ENCODE data around the gene HTR7.

GRCh38 chr10:90871766-90872647 is 14.2 kb upstream of the HTR7 start, which contains the start of gene RPP30:
- TF ChIP-seq, protein P1, sequence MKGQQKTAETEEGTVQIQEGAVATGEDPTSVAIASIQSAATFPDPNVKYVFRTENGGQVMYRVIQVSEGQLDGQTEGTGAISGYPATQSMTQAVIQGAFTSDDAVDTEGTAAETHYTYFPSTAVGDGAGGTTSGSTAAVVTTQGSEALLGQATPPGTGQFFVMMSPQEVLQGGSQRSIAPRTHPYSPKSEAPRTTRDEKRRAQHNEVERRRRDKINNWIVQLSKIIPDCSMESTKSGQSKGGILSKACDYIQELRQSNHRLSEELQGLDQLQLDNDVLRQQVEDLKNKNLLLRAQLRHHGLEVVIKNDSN (IDR thresholded peaks at IDR 0.05) = peak; percentile 81
- TF ChIP-seq TEAD4 (IDR thresholded peaks at IDR 0.05) = no peak
- TF ChIP-seq EP300 (IDR thresholded peaks at IDR 0.05; ENCODE audit: borderline replicate concordance) = no peak
- no peak for TF ChIP-seq RAD21 (IDR thresholded peaks at IDR 0.05; ENCODE audit: low read depth)
- no peak for TF ChIP-seq CREB1 (IDR thresholded peaks at IDR 0.05; ENCODE audit: low read depth)
- TF ChIP-seq MAX (IDR thresholded peaks at IDR 0.05) = peak; percentile 78; the same call in 1 of the 2 replicates
- TF ChIP-seq, protein P2, sequence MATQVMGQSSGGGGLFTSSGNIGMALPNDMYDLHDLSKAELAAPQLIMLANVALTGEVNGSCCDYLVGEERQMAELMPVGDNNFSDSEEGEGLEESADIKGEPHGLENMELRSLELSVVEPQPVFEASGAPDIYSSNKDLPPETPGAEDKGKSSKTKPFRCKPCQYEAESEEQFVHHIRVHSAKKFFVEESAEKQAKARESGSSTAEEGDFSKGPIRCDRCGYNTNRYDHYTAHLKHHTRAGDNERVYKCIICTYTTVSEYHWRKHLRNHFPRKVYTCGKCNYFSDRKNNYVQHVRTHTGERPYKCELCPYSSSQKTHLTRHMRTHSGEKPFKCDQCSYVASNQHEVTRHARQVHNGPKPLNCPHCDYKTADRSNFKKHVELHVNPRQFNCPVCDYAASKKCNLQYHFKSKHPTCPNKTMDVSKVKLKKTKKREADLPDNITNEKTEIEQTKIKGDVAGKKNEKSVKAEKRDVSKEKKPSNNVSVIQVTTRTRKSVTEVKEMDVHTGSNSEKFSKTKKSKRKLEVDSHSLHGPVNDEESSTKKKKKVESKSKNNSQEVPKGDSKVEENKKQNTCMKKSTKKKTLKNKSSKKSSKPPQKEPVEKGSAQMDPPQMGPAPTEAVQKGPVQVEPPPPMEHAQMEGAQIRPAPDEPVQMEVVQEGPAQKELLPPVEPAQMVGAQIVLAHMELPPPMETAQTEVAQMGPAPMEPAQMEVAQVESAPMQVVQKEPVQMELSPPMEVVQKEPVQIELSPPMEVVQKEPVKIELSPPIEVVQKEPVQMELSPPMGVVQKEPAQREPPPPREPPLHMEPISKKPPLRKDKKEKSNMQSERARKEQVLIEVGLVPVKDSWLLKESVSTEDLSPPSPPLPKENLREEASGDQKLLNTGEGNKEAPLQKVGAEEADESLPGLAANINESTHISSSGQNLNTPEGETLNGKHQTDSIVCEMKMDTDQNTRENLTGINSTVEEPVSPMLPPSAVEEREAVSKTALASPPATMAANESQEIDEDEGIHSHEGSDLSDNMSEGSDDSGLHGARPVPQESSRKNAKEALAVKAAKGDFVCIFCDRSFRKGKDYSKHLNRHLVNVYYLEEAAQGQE (IDR thresholded peaks at IDR 0.05; ENCODE audit: low read depth) = no peak
- no peak for TF ChIP-seq NFIC (IDR thresholded peaks at IDR 0.05)

Measured in Ishikawa (cell line).